ENCODE data around the gene BCL11A.

DNA sequence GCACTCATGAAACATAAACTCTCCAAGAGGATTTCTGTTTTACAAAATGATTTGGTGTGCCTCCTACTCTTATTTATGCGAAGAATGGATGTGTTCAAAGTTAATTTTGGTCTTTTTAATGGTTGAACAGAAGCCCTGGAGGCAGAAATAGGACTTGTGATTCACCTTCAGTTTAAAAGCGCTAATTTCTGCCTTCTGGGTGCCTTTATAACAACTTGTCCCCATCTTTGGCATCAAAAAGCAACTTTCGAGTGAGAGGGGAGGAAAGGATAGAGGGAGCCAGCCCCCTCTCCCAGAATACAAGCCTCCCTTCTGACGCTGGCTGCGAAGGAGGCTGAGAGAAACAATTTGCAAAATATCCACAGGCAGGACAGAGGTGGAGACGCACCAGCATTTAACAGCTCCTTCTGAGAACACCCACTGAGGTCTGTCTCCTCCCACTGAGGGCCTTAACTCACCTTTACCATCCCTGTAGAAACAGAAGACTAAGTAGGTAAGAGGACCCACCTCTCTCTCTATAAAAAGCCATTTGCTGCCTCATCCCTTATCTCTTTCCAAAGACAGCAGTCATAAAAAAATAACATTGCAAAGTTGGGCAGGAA is 24.3 kb upstream of the BCL11A start:
- no peak for TF ChIP-seq CTCF (IDR thresholded peaks at IDR 0.05)
- no peak for TF ChIP-seq POLR2A (IDR thresholded peaks at IDR 0.05)
